GM08714 (cell line): Measurements from ENCODE around the gene CERKL.

Experiments used
- H3K4me3 ChIP-seq: fragments of 200-500 bp; sonication (Bioruptor generic); 2 replicates; pipeline ENCODE4 v1.5.1; 2014; ENCODE audit warnings: mild to moderate bottlenecking, low read length, inconsistent platforms
- ZNF274 ChIP-seq: IDR thresholded peaks from 2 replicates; pipeline ENCODE4 v1.6.1; 2012; ENCODE audit warnings: mild to moderate bottlenecking, low read depth, low read length

CERKL gene

DNA sequence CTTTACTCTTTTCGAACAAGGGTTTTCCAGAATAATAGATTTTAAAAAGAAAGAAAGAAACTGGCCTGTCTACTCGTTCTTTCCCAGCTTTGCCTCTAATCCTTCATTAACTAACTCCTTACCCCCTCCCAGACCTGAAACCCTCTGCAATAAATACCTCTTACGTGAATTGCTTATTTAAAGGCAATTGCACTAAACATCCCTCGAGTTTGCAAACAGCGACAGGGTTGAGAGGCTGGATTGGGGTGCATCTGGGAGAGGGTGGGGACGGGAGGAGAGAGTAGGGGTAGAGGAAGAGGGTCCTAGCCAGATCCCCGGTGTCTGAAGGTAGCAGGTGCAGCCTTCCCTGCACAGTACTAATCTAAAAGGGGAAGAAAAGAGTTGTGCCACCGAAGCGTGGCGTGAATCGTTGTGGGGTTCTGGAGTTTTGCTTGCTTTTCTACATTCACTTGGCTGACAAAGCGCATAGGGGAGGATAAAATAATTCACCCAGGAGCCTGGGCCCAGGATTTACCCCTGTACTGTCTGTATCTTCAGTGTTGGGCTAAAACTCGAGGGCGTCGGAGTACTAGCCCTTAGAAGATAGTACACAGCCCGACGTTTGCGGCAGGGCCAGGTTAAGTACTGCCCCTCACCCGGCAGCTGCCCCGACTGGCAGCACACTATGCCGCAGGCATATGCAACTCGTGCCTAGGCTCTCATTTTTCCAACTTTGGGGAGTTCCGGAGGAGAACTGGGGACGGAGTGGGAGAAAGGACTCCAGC lies 25.3 kb upstream of the CERKL start:
- TF ChIP-seq ZNF274 = no peak
- no peak overlapping the region; the same call in 1 of the 2 replicates for H3K4me3 ChIP-seq

DNA sequence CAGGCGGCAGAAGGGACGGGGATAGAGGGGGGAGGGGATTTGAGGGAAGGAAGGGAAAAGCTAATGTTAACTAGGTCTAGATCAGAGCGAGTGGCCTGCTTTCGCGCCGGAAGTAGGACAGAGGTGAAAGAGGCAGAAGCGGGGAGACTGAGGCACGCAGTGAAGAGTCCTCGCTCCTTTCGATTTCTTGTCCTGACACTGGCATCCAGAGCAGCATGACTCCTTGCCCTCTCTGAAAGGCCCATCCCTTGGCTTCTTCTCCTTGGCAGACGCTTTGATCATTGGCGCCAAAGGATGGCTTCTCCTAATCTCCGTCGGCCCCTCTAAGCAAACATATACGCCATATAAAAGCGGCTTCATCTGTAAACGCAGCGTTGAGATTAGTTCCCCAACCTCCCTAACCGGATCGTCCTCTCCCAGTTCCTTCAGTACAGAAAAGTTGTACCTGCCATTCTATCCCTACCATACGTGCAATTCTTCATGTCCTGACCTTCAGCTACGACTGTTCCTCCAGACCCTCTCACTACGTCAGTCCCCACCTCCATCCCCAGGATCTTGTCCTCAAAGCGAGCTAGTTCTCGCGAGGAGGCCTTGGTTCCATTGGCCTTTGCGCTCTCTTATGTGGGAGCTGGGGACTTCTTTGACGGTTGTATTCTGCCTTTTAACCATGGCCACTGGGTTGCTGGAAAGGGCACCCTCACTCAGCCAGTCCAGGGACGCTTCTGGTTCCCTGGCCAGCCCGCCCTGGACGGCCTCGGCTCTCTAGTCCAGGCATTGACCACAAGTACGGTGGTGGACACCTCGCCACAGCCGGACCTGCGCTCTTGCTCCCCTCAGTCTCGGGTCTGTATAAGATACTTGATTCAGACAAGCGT lies 24.3 kb upstream of the CERKL start:
- H3K4me3 ChIP-seq = peak overlapping the region; percentile 42; the same call in 1 of the 2 replicates
- TF ChIP-seq ZNF274 = no peak

DNA sequence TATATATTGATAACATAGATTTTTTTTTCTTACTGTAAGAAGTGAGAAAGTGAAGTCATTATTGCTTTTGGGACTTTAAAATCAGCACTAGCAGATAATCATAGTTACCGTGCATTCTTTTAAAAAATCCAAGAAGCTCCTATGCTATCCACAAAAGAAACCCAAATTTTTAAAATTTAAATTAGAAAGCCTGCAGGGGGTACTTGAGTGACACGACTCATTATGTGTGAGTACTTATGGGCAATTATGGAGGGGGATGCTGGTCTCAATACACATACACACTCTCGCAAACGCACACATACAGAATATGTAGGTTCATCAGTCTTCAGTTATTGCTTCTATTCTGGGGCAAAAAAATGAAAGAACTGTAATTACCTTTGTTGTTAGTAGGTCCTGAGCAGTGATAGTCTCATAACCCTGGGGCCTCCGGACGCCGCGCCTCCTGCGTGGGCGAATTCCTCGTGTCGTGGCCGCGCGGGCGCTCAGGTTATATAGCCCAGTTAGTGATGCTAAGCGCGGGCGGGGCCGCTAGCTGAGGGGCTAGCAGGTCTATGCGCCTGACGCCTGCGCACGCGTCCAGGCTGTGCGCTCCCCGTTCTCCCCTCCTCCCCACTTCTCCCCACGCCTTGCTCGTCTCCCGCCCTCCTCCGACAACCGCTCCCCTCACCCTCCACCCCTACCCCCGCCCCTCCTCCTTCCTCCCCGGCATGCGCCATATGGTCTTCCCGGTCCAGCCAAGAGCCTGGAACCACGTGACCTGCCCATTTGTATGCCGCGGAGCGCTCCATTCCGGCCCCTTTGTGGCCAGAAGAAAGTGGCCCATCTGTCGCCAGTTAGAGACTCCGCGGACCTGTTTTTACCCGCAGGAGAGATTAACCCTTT lies 23.4 kb upstream of the CERKL start, which contains the start of gene NEUROD1:
Gene NEUROD1, minus strand, starts transcription at position 463 of the 882 bp plus-strand sequence. CDS start 1,657 bp downstream, outside the sequence.
- peak within 1 kb of the TSS; percentile 42; the same call in 1 of the 2 replicates for H3K4me3 ChIP-seq
- no peak for TF ChIP-seq ZNF274

DNA sequence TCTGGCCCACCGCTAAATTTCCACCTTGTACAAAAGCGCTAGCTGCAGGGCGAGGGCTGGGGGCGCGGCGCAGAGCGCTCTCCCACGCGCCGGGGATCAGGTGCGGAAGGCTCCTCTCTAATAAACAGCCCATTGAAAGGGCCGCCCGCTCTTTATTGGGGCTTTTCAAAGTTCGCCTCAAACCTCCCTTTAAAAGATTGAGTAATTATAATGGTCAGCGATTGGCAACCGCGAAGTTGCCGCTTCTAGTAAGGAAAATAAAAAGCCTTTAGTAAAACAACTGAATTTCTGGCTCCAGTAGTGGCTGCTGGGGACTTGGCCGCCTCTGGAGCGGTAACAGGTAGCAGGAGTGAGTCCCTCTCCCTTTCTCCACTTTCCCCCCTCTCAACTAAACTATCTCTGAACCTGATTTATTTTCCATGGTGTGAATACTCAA lies 22.7 kb upstream of the CERKL start:
- TF ChIP-seq ZNF274 = no peak
- no peak overlapping the region for H3K4me3 ChIP-seq

DNA sequence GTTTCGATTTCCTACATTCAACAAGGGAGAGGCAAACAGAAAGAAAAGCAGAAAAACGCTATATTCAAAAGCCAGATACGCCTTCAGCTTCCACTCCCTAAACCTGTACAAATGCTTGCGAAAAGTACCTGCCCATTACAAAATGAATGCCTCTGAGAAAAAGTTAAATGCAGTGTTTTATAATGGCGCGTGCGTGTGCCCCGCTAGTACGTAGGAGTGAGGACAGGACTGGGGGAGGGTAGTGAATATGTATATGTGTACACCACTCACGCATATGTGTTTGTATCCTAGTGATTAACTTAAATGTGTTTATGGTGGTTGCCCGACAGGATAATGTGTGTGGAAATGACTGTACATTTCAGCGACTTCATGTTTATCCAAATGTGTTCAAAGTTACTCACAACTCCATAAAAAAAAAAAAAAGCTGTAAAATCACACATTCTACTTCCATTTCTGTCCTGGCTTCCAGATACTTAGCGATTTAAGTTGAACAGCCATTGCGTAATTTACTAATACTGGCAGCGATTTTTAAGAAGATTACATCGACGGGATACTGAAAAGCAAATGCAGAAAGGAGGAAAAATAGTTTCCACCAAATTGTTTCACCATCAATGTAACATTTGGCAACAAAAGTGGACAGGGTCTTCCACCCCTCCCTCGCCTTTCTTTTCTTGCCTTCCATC lies 22.1 kb upstream of the CERKL start:
- peak overlapping the region; percentile 3; the same call in 1 of the 2 replicates for H3K4me3 ChIP-seq
- TF ChIP-seq ZNF274 = no peak

DNA sequence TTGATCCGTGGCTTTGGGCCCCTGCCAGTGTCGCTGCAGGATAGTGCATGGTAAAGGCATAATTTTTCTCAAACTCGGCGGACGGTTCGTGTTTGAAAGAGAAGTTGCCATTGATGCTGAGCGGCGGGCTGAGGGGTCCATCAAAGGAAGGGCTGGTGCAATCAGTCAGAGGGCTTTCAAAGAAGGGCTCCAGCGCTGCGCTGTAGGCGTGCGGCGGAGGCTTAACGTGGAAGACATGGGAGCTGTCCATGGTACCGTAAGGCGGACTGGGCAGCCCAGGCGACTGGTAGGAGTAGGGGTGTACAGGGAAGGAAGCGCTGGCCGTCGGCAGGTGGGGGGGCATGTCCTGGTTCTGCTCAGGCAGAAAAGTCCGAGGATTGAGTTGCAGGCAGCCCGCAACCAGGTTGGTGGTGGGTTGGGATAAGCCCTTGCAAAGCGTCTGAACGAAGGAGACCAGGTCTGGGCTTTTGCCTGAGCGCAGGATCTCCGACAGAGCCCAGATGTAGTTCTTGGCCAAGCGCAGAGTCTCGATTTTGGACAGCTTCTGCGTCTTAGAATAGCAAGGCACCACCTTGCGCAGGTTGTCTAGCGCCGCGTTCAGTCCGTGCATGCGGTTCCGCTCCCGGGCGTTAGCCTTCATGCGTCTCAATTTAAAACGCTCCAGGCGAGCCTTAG lies 21.1 kb upstream of the CERKL start:
- TF ChIP-seq ZNF274 = no peak
- no peak overlapping the region; the same call in 1 of the 2 replicates for H3K4me3 ChIP-seq

DNA sequence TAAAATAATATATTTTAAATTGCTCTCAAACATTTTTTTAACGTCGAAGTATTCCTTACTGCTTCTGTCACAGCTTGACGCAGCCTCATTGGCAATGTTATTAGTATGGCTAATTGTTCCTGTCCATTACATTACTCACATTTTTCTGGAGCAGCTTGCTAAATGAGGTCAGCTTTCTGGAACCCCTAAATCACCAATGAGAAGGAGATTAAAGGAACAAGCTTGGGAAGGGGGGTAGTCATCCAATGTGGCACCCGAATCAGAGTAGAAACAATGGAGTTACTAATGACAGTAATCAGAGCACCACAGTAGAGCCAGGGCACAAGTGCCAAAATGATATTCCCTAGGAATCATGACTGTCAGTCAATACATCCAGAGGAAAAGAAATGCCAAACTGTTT lies 18.3 kb upstream of the CERKL start:
- H3K4me3 ChIP-seq = no peak overlapping the region
- TF ChIP-seq ZNF274 = no peak

DNA sequence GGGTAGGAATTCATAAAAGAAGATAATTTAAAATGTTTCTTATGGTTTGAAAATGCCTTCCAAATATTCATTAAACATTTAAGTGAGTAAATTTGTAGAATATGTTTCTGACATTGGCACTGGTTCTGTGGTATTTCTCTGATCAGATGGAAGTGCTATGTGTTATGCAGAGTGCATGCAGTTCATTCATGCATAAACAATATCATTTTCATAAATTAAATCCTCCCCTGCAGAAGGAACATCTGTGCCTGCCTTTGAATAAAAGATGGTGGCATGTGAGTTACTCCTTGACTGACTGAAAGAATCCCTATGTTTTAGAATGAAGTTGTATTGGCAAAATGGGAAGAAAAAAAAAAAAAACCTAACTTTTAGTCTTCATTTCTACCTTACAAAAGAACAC lies 17.6 kb upstream of the CERKL start:
- no peak overlapping the region for H3K4me3 ChIP-seq
- TF ChIP-seq ZNF274 = no peak

DNA sequence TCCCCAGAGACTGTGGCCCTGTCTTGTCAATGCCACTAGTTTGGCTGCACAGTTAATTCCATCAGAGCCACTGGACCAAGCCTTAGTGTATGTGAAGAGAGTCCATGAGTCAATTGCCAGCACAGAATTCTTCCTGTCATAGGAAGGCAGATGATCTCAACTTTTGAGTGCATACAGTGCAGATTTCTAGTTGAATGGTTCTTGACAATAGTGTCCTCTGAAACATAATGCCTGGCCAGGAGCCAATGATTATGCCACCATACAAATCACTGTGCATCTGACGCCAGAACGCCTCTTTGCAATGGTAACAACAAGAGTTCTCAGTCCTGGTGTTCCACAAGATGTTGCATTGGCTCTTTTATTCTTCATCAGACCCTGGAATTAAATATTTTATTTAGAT lies 16.3 kb upstream of the CERKL start:
- peak overlapping the region; percentile 51; the same call in 1 of the 2 replicates for H3K4me3 ChIP-seq

DNA sequence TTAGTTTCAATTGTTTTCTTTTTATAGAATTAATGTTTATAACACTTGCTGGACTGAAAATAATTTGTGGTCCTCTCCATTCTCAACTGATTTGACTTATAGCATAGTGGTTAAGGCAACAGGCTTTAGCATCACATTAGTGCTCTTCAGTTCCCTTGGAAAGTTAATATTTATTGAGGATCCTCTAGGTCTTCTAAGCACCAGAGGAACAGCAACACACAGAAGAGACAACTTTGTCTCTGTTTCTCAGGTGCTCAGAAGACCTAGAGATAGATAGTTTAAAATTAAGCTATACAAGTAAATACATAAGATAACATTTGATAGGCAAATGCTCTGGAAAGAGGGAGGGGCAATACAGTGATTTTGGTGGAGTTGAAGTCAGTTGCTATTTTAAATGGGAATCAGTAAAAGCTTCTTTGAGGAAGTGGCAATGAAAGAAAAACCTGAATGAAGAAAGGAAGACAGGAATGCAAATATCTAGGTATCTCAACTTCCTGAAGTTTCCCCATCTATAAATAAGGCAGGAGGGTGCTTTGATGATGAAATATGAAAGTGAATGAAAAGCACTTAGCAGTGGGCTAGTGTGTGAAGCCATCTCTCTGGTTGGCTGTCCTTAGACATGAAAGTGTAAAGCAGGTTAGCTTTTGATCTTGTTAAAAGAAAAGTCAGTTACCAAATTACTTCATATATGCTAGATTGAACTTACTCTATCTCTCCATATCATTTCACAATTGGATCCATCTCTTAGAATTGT lies 15.5 kb upstream of the CERKL start:
- no peak overlapping the region for H3K4me3 ChIP-seq
- no peak for TF ChIP-seq ZNF274

More for the DNA sequence above, 16.3 kb upstream of the CERKL start:
- no peak for TF ChIP-seq ZNF274

DNA sequence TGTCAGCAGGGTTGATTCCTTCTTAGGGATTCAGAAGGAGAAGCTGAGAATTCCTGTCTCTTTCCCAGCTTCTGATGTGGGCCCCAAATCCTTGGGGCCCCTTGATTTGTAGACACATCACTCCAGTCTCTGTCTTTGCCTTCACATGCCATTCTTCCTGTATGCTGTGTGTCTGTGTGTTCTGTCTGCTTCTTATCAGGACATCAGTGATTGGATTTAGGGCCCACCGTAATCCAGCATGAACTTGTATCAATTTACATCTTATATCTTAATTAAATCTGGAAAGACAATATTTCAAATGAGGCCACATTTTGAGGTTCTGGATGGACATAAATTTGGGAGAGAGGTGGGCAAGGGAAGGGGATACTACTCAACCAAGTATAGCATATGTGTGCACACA lies 13.7 kb upstream of the CERKL start:
- H3K4me3 ChIP-seq = no peak overlapping the region
- no peak for TF ChIP-seq ZNF274

DNA sequence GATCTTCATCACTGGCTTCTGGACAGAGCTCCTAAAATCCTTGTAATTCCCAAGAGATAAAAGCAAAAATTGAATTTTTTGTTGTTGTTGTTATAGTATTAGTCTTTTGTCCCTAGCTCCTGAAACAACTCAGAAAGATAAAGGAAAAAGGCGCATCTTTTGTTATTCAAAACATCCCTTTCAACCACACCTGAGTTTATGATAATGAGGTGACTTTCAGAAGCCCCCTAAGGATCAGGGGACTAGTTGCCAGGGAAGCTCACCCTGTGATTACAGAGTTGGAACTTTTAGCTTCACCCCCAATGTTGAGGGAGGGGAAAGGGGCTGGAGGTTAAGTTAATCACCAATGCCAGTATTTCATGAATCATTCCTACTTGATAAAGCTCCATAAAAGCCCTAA lies 10.3 kb upstream of the CERKL start:
- no peak overlapping the region for H3K4me3 ChIP-seq
- TF ChIP-seq ZNF274 = no peak
